ENCODE measurements around the gene HTRA3.

GRCh38 chr4:8221985-8222384, 47.6 kb upstream of the HTRA3 start:
- TF ChIP-seq CTCF (IDR thresholded peaks at IDR 0.05), result no peak
- TF ChIP-seq POLR2A (IDR thresholded peaks at IDR 0.05), result no peak

Measured in esophagus squamous epithelium (tissue), 4 donors.